DND-41 (cell line): ENCODE measurements around the gene IFNK.

Source experiments
- EZH2 ChIP-seq: IDR thresholded peaks from 3 replicates; pipeline ENCODE4 v1.6.1; 2012; ENCODE audit warnings: borderline replicate concordance, low read depth, mild to moderate bottlenecking, moderate library complexity, low read length, inconsistent platforms; ENCODE audit not compliant: severe bottlenecking
- TF ChIP-seq, protein P1 (sequence below): IDR thresholded peaks from 2 replicates; pipeline ENCODE4 v1.5.1; 2012; ENCODE audit warnings: borderline replicate concordance, low read length, moderate library complexity, mild to moderate bottlenecking; ENCODE audit not compliant: poor library complexity, severe bottlenecking; ENCODE audit errors: extremely low read depth

- TF ChIP-seq, protein P1, sequence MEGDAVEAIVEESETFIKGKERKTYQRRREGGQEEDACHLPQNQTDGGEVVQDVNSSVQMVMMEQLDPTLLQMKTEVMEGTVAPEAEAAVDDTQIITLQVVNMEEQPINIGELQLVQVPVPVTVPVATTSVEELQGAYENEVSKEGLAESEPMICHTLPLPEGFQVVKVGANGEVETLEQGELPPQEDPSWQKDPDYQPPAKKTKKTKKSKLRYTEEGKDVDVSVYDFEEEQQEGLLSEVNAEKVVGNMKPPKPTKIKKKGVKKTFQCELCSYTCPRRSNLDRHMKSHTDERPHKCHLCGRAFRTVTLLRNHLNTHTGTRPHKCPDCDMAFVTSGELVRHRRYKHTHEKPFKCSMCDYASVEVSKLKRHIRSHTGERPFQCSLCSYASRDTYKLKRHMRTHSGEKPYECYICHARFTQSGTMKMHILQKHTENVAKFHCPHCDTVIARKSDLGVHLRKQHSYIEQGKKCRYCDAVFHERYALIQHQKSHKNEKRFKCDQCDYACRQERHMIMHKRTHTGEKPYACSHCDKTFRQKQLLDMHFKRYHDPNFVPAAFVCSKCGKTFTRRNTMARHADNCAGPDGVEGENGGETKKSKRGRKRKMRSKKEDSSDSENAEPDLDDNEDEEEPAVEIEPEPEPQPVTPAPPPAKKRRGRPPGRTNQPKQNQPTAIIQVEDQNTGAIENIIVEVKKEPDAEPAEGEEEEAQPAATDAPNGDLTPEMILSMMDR: no peak
- no peak for TF ChIP-seq EZH2
Measured at GRCh38 chr9:27572566-27572917, 48.5 kb downstream of the IFNK start.
